Measurements from ENCODE around the gene FIGLA. TPM values are rescaled to one million over a fixed set of nuclear protein-coding genes. Genes with fewer than 3 reads are reported as not detected.

FIGLA gene
- total RNA-seq, 1 experiment from 2014 or later, result not detected

DNA sequence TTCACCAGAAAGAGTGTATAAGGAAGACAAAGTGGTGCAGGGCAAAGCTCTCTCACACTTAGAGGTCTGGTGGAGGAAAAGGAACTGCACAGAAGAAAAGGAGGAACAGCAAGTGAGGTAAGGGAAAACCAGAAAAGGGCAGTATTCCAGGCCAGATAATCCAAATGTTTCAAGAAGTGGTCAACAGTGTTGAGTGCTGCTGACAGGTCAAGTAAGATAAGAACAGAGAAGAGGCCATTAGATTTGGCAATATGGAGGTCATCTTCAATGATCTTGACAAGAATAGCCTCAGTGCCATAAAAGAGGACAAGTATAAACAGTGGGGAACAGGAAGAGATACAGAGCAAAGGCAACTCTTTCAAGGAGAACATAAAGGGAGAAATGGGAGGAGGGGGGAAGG, 37.4 kb downstream of the FIGLA start:
- H3K79me2 ChIP-seq (ENCODE audit: insufficient read depth, low read length), result no peaks in the 10 kb centered on the region
- no peaks in the 10 kb centered on the region for H3K9me3 ChIP-seq (ENCODE audit: control insufficient read depth in 1 of 2, insufficient read depth in 1 of 2, low read depth in 1 of 2, low read length in 2 of 2)
- H3K9me2 ChIP-seq (ENCODE audit: insufficient read depth), result no peaks in the 10 kb centered on the region
- no peak overlapping the region for H2AFZ ChIP-seq (ENCODE audit: low read depth, low read length, poor library complexity, severe bottlenecking)
- CTCF ChIA-PET, result no interaction called here
- no peaks in the 10 kb centered on the region for H3K4me1 ChIP-seq (ENCODE audit: control insufficient read depth in 1 of 2, insufficient read depth in 2 of 2, low read length in 2 of 2)
- peaks cover 4% of the 10 kb centered on the region; the same call in 1 of the 2 replicates for H3K27me3 ChIP-seq (ENCODE audit: insufficient read depth, low read length)
- H3K27ac ChIP-seq (ENCODE audit: low read depth, low read length), result no peak overlapping the region
- H3K36me3 ChIP-seq (ENCODE audit: control insufficient read depth in 1 of 2, insufficient read depth in 2 of 2, low read length in 2 of 2), result no peaks in the 10 kb centered on the region
- no peaks in the 10 kb centered on the region for H4K20me1 ChIP-seq (ENCODE audit: insufficient read depth)
- RAD21 ChIA-PET (ENCODE audit: low non-redundant PET in 1 of 2, low total read pairs in 2 of 2, uncharacterized antibody in 2 of 2, unreplicated experiment in 2 of 2), result no interaction called here
- BruUV-seq (replicated peaks), result no TSS peak
- H3K9ac ChIP-seq (ENCODE audit: low read length), result no peak overlapping the region
- no peak for ATAC-seq
- no peak for DNase-seq (ENCODE audit: low read depth, low spot score)
- intact Hi-C loops (cut with micrococcal nuclease), result no loop called here
- no peak overlapping the region for H3K4me2 ChIP-seq (ENCODE audit: low read length)
- H3K4me3 ChIP-seq (replicated peaks in 1 of 2; ENCODE audit: low read depth in 1 of 2, low read length in 2 of 2), result no peak overlapping the region
- TF ChIP-seq, protein P1, sequence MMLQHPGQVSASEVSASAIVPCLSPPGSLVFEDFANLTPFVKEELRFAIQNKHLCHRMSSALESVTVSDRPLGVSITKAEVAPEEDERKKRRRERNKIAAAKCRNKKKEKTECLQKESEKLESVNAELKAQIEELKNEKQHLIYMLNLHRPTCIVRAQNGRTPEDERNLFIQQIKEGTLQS (IDR thresholded peaks at IDR 0.05), result no peak
- no peak for TF ChIP-seq EZH2 (IDR thresholded peaks at IDR 0.05)
- POLR2A ChIA-PET, result no interaction called here

DNA sequence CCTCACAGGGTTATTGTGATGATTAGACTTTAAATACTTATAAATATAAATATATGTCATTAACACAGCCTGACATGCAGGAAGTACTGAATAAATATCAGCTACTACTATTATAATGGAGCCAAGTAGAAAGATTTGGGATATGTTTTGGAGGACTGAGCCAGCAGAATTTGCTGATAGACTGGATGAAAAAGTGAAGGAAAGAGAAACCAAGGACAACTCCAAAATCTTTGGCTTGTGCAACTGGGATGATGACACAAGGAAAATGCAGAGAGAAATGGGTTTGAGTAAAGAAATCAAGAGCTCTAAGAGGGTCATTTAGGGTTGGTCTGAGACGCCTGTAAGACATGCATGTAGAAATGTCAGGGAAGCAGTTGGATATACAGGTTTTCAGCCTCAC, 38.0 kb downstream of the FIGLA start:
- DNase-seq (ENCODE audit: low read depth, low spot score), result no peak
- ChIA-PET RAD21 (ENCODE audit: low non-redundant PET in 1 of 2, low total read pairs in 2 of 2, uncharacterized antibody in 2 of 2, unreplicated experiment in 2 of 2) (no interaction called here), POLR2A (no interaction called here), CTCF (no interaction called here)
- no peak overlapping the region for H2AFZ ChIP-seq (ENCODE audit: low read depth, low read length, poor library complexity, severe bottlenecking)
- peaks cover 4% of the 10 kb centered on the region; the same call in 1 of the 2 replicates for H3K27me3 ChIP-seq (ENCODE audit: insufficient read depth, low read length)
- no peak overlapping the region for H3K4me2 ChIP-seq (ENCODE audit: low read length)
- no peak overlapping the region for H3K4me3 ChIP-seq (replicated peaks in 1 of 2; ENCODE audit: low read depth in 1 of 2, low read length in 2 of 2)
- no peaks in the 10 kb centered on the region for H3K9me2 ChIP-seq (ENCODE audit: insufficient read depth)
- BruUV-seq (replicated peaks), result no TSS peak
- intact Hi-C loops (cut with micrococcal nuclease), result no loop called here
- H3K4me1 ChIP-seq (ENCODE audit: control insufficient read depth in 1 of 2, insufficient read depth in 2 of 2, low read length in 2 of 2), result no peaks in the 10 kb centered on the region
- no peaks in the 10 kb centered on the region for H4K20me1 ChIP-seq (ENCODE audit: insufficient read depth)
- ATAC-seq, result no peak
- no peaks in the 10 kb centered on the region for H3K9me3 ChIP-seq (ENCODE audit: control insufficient read depth in 1 of 2, insufficient read depth in 1 of 2, low read depth in 1 of 2, low read length in 2 of 2)
- no peaks in the 10 kb centered on the region for H3K36me3 ChIP-seq (ENCODE audit: control insufficient read depth in 1 of 2, insufficient read depth in 2 of 2, low read length in 2 of 2)
- no peak overlapping the region for H3K27ac ChIP-seq (ENCODE audit: low read depth, low read length)
- no peak overlapping the region for H3K9ac ChIP-seq (ENCODE audit: low read length)
- H3K79me2 ChIP-seq (ENCODE audit: insufficient read depth, low read length), result no peaks in the 10 kb centered on the region
- TF ChIP-seq TCF7L2 (IDR thresholded peaks at IDR 0.05; ENCODE audit: borderline replicate concordance, extremely low read depth, insufficient read depth, insufficient read length) (no peak), SIN3A (IDR thresholded peaks at IDR 0.05; ENCODE audit: low read depth) (no peak), EGR1 (IDR thresholded peaks at IDR 0.05; ENCODE audit: low read depth) (no peak), SP1 (IDR thresholded peaks at IDR 0.05; ENCODE audit: low read depth) (no peak), POLR2AphosphoS5 (IDR thresholded peaks at IDR 0.05; ENCODE audit: low read depth, low read length) (no peak), CBX3 (IDR thresholded peaks at IDR 0.05; ENCODE audit: low read depth) (no peak), SRF (IDR thresholded peaks at IDR 0.05; ENCODE audit: low read depth) (no peak), FOSL1 (IDR thresholded peaks at IDR 0.05; ENCODE audit: low read depth) (no peak), ZFX (IDR thresholded peaks at IDR 0.05) (no peak), JUND (IDR thresholded peaks at IDR 0.05) (no peak), ZNF274 (IDR thresholded peaks at IDR 0.05; ENCODE audit: low read depth, low read length) (no peak), CEBPB (IDR thresholded peaks at IDR 0.05; ENCODE audit: low read depth) (no peak), ELF1 (IDR thresholded peaks at IDR 0.05; ENCODE audit: borderline replicate concordance, low read depth) (no peak), YY1 (IDR thresholded peaks at IDR 0.05; ENCODE audit: extremely low read depth, insufficient replicate concordance, low read depth, low read length) (no peak), EZH2phosphoT487 (IDR thresholded peaks at IDR 0.05; ENCODE audit: borderline replicate concordance) (no peak)
- TF ChIP-seq, protein P2, sequence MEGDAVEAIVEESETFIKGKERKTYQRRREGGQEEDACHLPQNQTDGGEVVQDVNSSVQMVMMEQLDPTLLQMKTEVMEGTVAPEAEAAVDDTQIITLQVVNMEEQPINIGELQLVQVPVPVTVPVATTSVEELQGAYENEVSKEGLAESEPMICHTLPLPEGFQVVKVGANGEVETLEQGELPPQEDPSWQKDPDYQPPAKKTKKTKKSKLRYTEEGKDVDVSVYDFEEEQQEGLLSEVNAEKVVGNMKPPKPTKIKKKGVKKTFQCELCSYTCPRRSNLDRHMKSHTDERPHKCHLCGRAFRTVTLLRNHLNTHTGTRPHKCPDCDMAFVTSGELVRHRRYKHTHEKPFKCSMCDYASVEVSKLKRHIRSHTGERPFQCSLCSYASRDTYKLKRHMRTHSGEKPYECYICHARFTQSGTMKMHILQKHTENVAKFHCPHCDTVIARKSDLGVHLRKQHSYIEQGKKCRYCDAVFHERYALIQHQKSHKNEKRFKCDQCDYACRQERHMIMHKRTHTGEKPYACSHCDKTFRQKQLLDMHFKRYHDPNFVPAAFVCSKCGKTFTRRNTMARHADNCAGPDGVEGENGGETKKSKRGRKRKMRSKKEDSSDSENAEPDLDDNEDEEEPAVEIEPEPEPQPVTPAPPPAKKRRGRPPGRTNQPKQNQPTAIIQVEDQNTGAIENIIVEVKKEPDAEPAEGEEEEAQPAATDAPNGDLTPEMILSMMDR (IDR thresholded peaks at IDR 0.05 in 2 of 3, conservative IDR thresholded peaks at IDR 0.05 in 1 of 3; ENCODE audit: borderline replicate concordance in 1 of 3, insufficient read depth in 1 of 3, low read depth in 2 of 3, low read length in 2 of 3), result no peak
- TF ChIP-seq, protein P1 (IDR thresholded peaks at IDR 0.05), result no peak
- TF ChIP-seq, protein P3, sequence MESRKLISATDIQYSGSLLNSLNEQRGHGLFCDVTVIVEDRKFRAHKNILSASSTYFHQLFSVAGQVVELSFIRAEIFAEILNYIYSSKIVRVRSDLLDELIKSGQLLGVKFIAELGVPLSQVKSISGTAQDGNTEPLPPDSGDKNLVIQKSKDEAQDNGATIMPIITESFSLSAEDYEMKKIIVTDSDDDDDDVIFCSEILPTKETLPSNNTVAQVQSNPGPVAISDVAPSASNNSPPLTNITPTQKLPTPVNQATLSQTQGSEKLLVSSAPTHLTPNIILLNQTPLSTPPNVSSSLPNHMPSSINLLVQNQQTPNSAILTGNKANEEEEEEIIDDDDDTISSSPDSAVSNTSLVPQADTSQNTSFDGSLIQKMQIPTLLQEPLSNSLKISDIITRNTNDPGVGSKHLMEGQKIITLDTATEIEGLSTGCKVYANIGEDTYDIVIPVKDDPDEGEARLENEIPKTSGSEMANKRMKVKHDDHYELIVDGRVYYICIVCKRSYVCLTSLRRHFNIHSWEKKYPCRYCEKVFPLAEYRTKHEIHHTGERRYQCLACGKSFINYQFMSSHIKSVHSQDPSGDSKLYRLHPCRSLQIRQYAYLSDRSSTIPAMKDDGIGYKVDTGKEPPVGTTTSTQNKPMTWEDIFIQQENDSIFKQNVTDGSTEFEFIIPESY (IDR thresholded peaks at IDR 0.05; ENCODE audit: extremely low read depth, insufficient replicate concordance, low read length), result no peak
